GM19238 (cell line): ENCODE results near the gene SASS6.
A peak's percentile ranks its signal among the peaks of the same experiment; 100 is the strongest.

Experiments
- DNase-seq: peaks from one replicate; pipeline ENCODE4 v3.0.0; 2011; ENCODE audit warnings: low spot score; ENCODE audit not compliant: insufficient read length

Gene SASS6

GRCh38 chr1:100107696-100108095 is 25.0 kb downstream of the SASS6 start:
- DNase-seq: no peak

DNA sequence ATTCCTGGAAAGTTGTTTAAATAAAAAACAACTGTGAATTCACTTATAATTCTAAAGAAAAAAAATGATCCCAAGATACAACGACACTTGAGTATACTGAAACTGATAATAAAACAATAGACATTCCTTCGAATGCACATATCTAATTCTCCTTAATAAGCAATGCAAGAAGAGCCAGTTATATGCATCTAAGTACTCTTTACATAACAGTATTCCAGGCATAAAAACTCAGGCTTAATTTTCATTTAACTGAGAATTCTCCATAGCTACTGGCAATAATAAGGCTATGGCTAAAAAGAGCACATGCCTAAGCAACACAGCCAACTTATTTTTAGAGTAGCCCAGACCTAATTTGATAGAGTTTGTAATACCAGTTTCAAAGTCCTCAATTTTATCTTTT is 31.2 kb downstream of the SASS6 start:
- no peak for DNase-seq

- DNase-seq: no peak
These were observed 32.5 kb downstream of the SASS6 start for GRCh38 chr1:100100202-100100601.

DNA sequence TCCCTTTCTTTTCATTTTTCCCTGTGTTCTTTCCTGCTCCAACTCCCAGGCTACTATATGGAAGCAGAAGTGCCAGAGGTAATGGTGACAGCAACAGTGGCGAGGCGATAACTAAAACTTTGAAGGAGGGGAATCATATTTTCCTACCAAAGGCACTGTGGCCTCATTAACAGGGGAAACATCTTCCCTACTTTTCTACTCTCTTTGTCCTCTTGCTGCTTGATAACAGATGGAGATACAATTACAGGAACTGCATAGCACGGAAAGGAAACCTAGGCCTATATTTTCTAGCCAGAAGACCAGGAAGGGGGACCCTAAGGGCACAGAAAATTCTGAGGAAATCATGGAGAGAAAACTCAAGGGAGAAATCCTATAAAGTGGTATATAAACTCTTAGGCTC is 42.3 kb downstream of the SASS6 start:
- DNase-seq: no peak

GRCh38 chr1:100089082-100089481 is 43.6 kb downstream of the SASS6 start:
- DNase-seq: no peak

GRCh38 chr1:100087396-100087795 is 45.3 kb downstream of the SASS6 start:
- DNase-seq: no peak

- no peak for DNase-seq
These were observed 52.4 kb downstream of the SASS6 start for GRCh38 chr1:100080331-100080730.

- DNase-seq: no peak
These were observed 55.2 kb downstream of the SASS6 start for GRCh38 chr1:100077531-100077930.

DNA sequence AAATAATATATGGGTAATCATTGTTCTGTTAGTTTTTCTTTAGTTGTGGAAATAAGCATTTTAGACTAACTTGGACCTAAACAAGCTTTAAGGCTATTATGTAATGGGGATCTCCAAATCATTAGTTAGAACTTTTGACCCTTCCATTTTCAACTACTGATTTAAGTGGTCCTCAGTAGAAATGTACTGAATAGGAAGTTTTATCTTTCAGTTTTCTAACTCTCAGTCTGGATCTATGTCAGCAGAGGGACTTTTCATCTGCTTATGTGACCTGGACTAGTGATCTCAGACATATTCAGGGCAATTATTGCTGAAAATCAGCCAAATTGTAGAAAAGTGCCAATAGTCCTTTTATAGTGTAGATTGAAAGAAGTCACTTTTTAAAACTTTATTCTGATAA is 56.0 kb downstream of the SASS6 start:
- no peak for DNase-seq

DNA sequence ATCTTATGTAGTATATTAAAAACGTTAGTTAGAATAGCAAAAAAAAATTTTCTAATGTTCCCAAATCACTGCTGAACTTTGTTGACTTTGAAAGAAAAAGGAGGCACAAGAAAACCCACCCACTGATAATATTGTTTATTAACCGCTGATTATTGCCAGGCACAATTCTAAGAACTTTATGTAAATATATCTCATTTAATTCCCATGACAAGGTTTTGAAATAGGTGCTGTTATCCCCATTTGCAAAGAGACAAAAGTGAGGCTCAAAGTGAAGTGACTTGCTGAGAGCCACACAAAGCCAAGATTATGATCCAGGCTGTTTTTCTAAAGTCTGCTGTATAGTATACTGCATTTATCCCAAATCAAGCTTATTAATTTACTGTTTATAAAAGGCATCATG is 56.4 kb downstream of the SASS6 start:
- no peak for DNase-seq

DNA sequence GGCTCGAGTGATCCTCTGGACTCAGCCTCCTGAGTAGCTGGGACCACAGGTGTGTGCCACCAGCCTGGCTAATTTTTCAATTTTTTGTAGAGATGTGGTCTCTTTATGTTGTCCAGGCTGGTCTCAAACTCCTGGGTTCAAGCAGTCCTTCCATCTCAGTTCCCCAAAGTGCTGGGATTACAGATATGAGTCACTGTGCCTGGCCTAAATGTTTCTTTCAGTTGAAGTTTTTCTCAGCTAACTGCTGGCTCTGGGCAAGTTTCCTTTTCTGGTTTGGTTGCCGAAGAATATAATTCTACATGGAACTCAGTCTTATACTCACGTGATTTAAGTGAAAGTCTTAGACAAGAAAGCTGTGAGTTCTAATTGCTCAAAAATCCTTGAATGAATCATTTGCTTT is 57.0 kb downstream of the SASS6 start:
- DNase-seq: peak; percentile 9

GRCh38 chr1:100074604-100075395 is 57.9 kb downstream of the SASS6 start:
- DNase-seq: no peak

GRCh38 chr1:100073531-100073930 is 59.2 kb downstream of the SASS6 start:
- DNase-seq: no peak

- no peak for DNase-seq
These were observed 62.4 kb downstream of the SASS6 start for GRCh38 chr1:100070201-100070939.

- DNase-seq: no peak
These were observed 66.8 kb downstream of the SASS6 start for GRCh38 chr1:100065969-100066227.

DNA sequence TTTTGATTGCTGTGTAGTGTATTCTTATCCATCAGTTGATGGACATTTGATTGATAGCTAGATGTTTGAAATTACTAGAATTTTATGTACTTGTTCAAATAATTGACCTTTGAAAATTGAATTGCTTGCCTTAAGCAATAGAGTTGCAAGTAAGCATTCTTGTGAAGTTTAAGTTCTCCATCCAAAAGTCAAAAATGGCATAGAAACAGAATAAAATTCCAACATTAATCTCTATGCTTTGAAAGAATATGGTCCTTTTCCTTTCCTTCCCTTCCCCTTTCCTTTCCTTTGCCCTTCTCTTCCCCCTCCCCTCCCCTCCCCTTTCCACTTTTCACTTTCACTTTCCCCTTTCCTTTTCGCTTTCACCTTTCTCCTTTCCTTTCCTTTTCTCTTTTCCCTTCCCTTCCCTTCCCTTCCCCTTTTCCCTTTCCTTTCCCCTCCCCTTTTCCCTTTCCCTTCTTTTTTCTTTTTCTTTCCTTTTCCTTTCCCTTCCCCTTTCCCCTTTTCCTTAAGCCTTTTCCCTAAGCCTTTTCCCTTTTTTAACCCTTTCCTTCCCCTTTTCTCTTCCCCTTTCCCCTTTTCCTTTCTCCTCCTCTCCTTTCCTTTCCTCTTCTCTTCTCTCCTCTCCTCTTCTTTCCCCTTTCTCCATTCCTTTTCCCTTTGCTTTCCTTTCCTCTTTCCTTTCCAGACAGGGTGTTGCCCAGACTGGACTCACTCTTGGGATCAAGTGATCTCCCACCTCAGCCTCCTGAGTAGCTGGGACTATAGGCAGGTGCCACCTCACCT is 67.4 kb downstream of the SASS6 start:
- DNase-seq: no peak

DNA sequence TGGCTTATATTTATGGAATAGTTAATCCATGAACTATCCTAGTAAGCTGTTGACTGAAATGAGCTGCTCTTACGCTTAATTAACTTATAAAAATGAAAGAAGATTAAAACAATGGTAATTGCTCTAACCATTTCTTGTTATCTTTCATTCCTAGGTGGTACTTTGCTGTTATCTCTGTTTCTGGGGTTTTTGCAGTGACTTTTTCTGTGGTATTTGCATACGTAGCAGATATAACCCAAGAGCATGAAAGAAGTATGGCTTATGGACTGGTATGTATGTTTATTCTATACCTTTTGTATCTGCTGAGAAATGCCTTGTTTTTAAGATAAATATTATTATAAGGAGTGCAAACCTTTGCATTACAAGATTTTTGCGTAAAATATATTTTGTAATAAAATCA is 71.0 kb downstream of the SASS6 start:
- DNase-seq: no peak

DNA sequence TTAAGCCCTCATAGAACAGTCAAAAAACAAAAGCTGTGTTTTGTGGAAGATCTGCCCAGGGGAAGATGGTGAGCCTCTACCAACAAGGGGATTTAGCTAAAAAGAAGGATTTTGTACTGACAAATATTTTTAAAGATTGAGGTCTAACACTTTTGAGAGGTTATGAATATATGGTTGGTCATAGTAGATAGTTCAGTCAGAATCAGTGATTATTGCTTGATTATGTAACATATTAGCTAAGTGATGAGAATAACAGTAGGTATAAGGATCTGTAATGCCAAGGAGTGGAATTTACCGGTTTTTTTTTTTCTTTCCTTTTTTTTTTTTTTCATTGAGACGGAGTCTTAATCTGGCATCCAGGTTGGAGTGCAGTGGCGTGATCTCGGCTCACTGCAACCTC is 79.0 kb downstream of the SASS6 start:
- no peak for DNase-seq

GRCh38 chr1:100053119-100053518 is 79.6 kb downstream of the SASS6 start:
- DNase-seq: no peak

GRCh38 chr1:100051893-100052292 is 80.8 kb downstream of the SASS6 start:
- DNase-seq: no peak

GRCh38 chr1:100051401-100051800 is 81.3 kb downstream of the SASS6 start:
- DNase-seq: no peak

DNA sequence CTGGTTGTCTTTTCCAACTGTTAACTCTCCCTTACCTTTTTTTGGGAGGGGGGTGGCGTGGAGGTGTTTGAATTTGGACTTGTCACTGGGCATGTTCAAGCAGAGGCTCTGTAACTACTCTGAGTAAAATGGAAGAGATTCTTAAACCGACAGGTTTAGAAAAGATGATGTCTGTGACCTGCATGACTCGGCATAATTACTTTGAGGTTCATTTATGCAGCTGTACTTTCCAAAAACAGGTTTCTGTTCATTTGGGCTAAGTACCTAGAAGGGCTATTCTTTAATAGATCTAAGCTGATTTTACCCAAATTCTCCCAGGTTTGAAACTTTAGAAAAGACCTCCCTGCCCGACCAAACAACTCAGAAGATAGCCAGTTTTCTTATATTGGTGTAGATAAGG is 82.6 kb downstream of the SASS6 start:
- DNase-seq: no peak
